Effector memory CD4-positive, alpha-beta T cell (primary cell): ENCODE results near the gene ABR.

Experiments used
- DNase-seq, 3 donors: peaks; one replicate each; pipeline ENCODE4 v3.0.0-alpha.2; 2020
- H3K27ac ChIP-seq: 2 replicates; pipeline ENCODE4 v1.7.0; 2013; ENCODE audit warnings: mild to moderate bottlenecking, low read length, moderate library complexity; ENCODE audit not compliant: insufficient read depth, poor library complexity, severe bottlenecking
- H3K27me3 ChIP-seq: replicated peaks from 2 replicates; pipeline ENCODE4 v1.7.0; 2013; ENCODE audit warnings: mild to moderate bottlenecking, low read length; ENCODE audit not compliant: insufficient read depth, control insufficient read depth, poor library complexity, severe bottlenecking
- H3K36me3 ChIP-seq: 2 replicates; pipeline ENCODE4 v1.7.0; 2013; ENCODE audit warnings: mild to moderate bottlenecking, low read length, moderate library complexity; ENCODE audit not compliant: control insufficient read depth, insufficient read depth
- H3K4me1 ChIP-seq: 2 replicates; pipeline ENCODE4 v1.7.0; 2013; ENCODE audit warnings: low read length, mild to moderate bottlenecking; ENCODE audit not compliant: control insufficient read depth, insufficient read depth, poor library complexity, severe bottlenecking
- H3K4me3 ChIP-seq: 2 replicates; pipeline ENCODE4 v1.7.0; 2013; ENCODE audit warnings: low read length, low read depth, mild to moderate bottlenecking; ENCODE audit not compliant: insufficient read depth, poor library complexity, severe bottlenecking
- H3K9me3 ChIP-seq: 2 replicates; pipeline ENCODE4 v1.7.0; 2013; ENCODE audit warnings: mild to moderate bottlenecking, low read length, moderate library complexity; ENCODE audit not compliant: control insufficient read depth

ABR gene

DNA sequence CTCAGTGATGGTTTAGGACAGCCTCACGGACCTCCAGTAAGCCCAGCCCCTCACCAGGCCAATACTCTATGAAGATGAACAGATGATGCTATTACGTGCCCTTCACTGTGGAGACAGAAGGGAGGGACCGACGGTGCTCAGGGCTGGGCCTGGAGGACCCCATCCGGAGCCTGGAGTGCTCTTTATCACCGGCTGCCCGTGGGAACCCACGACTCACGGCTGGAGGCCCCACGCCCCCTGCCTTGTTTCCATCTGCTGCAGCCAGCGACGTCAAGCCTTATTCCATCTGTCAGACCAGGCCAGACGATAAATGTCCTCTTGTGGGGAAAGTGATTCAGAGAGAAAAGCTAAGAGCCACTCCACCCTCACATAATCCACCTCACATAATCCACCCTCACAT, 186.8 kb downstream of the ABR start:
- H3K27ac ChIP-seq: no peak overlapping the region
- H3K4me1 ChIP-seq: peaks cover 3% of the 10 kb centered on the region
- no peaks in the 10 kb centered on the region for H3K36me3 ChIP-seq
- H3K4me3 ChIP-seq: no peak overlapping the region
- peaks cover 6% of the 10 kb centered on the region for H3K9me3 ChIP-seq
- DNase-seq: no peak
- H3K27me3 ChIP-seq: no peaks in the 10 kb centered on the region

GRCh38 chr17:988561-988960, 191.2 kb downstream of the ABR start:
- no peak overlapping the region for H3K27ac ChIP-seq
- no peaks in the 10 kb centered on the region for H3K4me1 ChIP-seq
- no peak for DNase-seq
- peaks cover 6% of the 10 kb centered on the region for H3K9me3 ChIP-seq
- no peak overlapping the region for H3K4me3 ChIP-seq
- no peaks in the 10 kb centered on the region for H3K36me3 ChIP-seq
- H3K27me3 ChIP-seq: no peaks in the 10 kb centered on the region

- H3K4me1 ChIP-seq: no peaks in the 10 kb centered on the region
Measured at GRCh38 chr17:987931-988330, 191.8 kb downstream of the ABR start.

DNA sequence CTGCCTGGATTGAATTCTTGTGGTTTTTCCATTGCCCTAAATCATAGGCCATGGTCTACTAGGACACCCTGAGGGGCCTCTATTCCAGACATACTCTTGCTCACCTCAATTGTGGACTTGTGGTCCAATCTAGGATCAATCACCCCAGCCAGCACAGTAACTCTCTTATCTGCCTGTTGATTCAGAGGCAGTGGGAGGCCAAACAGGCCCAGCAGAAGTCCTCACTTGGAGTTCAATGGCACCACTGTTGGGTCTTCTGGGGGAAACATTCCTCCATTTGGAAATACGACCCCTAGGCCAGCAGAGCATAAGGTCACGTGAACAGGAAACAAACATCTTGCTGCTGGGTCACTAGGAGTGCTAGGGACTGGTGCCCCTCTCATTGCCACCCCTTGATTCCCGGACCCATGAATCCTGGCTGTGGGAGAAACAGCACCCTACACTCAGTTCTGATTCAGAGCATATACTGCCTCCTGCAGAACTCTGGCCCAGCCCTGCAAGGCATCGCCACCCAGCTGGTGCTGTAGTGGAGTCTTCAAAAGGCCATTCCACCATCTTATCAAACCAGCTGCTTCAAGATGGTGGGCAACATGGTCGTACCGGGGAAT, 193.4 kb downstream of the ABR start:
- no peaks in the 10 kb centered on the region for H3K9me3 ChIP-seq
- no peak overlapping the region for H3K4me3 ChIP-seq

More at GRCh38 chr17:987931-988330, 191.8 kb downstream of the ABR start:
- Histone ChIP-seq H3K4me3 (no peak overlapping the region), H3K27me3 (no peaks in the 10 kb centered on the region), H3K9me3 (peaks cover 3% of the 10 kb centered on the region), H3K36me3 (no peaks in the 10 kb centered on the region), H3K27ac (no peak overlapping the region)
- no peak for DNase-seq

GRCh38 chr17:983921-984320, 195.9 kb downstream of the ABR start:
- Histone ChIP-seq H3K4me3 (no peak overlapping the region), H3K36me3 (no peaks in the 10 kb centered on the region), H3K27ac (no peak overlapping the region), H3K4me1 (peaks cover 5% of the 10 kb centered on the region), H3K9me3 (no peaks in the 10 kb centered on the region), H3K27me3 (no peaks in the 10 kb centered on the region)
- no peak for DNase-seq

More for the DNA sequence above, 193.4 kb downstream of the ABR start:
- Histone ChIP-seq H3K27me3 (no peaks in the 10 kb centered on the region), H3K27ac (no peak overlapping the region), H3K36me3 (no peaks in the 10 kb centered on the region), H3K4me1 (no peaks in the 10 kb centered on the region)
- no peak for DNase-seq

DNA sequence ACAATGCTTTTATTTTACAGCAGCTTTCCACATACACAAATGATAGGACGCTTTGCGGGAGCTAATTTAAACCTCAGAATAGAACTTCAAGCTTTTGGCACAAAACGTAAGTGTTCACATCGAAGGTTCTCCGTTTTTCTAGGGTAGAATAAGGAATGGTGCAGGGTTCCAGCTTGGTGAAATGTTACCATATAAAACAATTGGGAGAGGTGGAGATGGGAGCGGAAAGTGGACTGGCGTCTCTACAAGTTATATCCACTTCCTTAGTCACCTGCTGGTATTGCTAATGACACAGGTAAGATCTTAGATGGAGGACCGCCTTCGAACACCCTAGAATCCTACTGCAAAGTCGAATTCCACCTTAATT, 198.5 kb downstream of the ABR start:
- DNase-seq: no peak
- Histone ChIP-seq H3K36me3 (no peaks in the 10 kb centered on the region), H3K4me3 (no peak overlapping the region), H3K27me3 (peaks cover 19% of the 10 kb centered on the region), H3K9me3 (no peaks in the 10 kb centered on the region), H3K27ac (no peak overlapping the region), H3K4me1 (peaks cover 12% of the 10 kb centered on the region)

GRCh38 chr17:980406-981291, 199.1 kb downstream of the ABR start:
- H3K27me3 ChIP-seq: peaks cover 19% of the 10 kb centered on the region
- H3K4me1 ChIP-seq: peaks cover 12% of the 10 kb centered on the region
- no peaks in the 10 kb centered on the region for H3K36me3 ChIP-seq
- DNase-seq: peak; percentile 66 to 72 (median 69)
- H3K9me3 ChIP-seq: no peaks in the 10 kb centered on the region
- H3K4me3 ChIP-seq: peak overlapping the region; percentile 53
- H3K27ac ChIP-seq: no peak overlapping the region

DNA sequence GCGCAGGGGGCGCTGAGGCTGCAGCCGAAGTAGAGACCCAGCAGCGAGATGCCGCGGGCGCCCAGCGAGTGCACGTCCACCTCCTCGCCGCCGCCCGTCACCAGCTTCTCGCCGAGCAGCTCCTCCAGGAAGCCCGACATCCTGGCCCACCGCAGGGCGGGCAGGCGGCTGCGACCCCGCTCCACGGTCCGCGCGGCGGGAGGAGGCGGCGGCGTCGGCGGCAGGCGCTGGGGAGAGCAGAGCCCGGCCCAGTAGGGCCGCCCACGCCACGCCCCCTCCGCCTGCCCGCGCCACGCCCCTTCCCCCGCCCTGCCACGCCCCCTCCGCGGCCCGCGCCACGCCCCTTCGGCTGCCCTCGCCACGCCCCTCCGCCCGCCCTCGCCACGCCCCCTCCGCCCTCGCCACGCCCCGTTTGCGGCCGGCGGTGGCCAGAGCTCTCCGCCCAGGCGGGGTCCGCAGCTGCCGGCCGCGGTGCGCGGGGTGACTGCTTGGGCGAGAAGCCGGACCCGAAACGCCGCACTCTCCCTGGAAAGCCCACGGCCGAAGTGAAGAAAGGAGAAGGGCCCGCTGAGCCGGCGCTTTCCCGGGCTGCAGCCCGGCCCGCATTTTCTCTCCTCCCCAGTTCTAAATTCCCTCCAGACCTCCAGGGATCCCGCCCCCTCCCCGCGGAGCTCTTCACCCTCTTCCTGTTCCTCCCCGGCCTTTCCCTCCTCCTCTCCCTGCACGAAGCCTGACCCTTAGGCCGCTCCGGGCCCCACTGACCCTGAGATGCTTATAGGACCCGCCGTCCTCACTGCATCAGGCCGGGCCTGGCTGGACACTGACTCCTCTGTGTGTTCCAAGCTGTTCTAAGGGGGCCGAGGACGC, 200.0 kb downstream of the ABR start, which contains the start of gene NXN:
NXN (minus strand) TSS at position 238 of the 867 bp plus-strand sequence.
- Histone ChIP-seq H3K9me3 (no peaks in the 10 kb centered on the region), H3K4me1 (peaks cover 12% of the 10 kb centered on the region), H3K27ac (peak within 1 kb of the TSS; percentile 32), H3K4me3 (peak within 1 kb of the TSS; percentile 53), H3K27me3 (peaks cover 19% of the 10 kb centered on the region), H3K36me3 (no peaks in the 10 kb centered on the region)
- peak; percentile 78 to 88 (median 82) for DNase-seq

DNA sequence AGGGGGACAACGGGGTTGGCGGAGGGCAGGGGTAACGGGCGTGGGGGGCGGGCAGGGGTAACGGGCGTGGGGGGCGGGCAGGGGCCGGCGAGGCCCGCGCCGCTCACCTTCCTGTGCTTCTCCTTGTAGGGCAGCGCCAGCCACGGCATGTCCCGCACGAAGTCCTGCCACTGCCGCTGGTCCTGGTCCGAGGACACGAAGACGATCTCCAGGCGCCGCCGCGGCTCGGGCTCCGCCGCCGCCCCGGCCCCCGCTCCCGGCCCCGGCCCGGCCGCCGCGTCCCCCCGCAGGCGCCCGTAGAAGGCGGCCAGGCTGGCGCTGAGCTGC, 200.6 kb downstream of the ABR start:
- Histone ChIP-seq H3K4me1 (peaks cover 12% of the 10 kb centered on the region), H3K9me3 (no peaks in the 10 kb centered on the region), H3K4me3 (peak overlapping the region; percentile 45), H3K36me3 (no peaks in the 10 kb centered on the region), H3K27me3 (peaks cover 19% of the 10 kb centered on the region), H3K27ac (no peak overlapping the region)
- DNase-seq: no peak
